Endodermal cell (in vitro differentiated cells): Measurements from ENCODE around the gene C1QL2. TPM values are rescaled to one million over a fixed set of nuclear protein-coding genes. Genes with fewer than 3 reads are reported as not detected.
A peak's percentile ranks its signal among the peaks of the same experiment; 100 is the strongest.

Source experiments
- DNase-seq: peaks from one replicate; pipeline ENCODE4 v3.0.0-alpha.2; 2017
- H3K27ac ChIP-seq: 2 replicates; pipeline ENCODE4 v1.5.1; 2013; ENCODE audit warnings: mild to moderate bottlenecking, low read depth, low read length, moderate library complexity
- H3K27me3 ChIP-seq: 2 replicates; pipeline ENCODE4 v1.6.1; 2013; ENCODE audit warnings: mild to moderate bottlenecking, low read length, moderate library complexity; ENCODE audit not compliant: insufficient read depth, control insufficient read depth, poor library complexity, severe bottlenecking
- H3K36me3 ChIP-seq: 2 replicates; pipeline ENCODE4 v1.7.0; 2013; ENCODE audit warnings: mild to moderate bottlenecking, low read length, moderate library complexity; ENCODE audit not compliant: control insufficient read depth, insufficient read depth
- H3K4me1 ChIP-seq: one replicate; pipeline ENCODE4 v1.7.0; 2013; ENCODE audit warnings: low read length; ENCODE audit not compliant: control insufficient read depth, insufficient read depth
- H3K4me3 ChIP-seq: 2 replicates; pipeline ENCODE4 v1.5.1; 2013; ENCODE audit warnings: mild to moderate bottlenecking, low read length, moderate library complexity
- H3K9ac ChIP-seq: 2 replicates; pipeline ENCODE4 v1.6.1; 2013; ENCODE audit warnings: mild to moderate bottlenecking, low read length, moderate library complexity; ENCODE audit not compliant: poor library complexity, severe bottlenecking; ENCODE audit errors: extremely low read depth
- H3K9me3 ChIP-seq: 2 replicates; pipeline ENCODE4 v1.6.1; 2013; ENCODE audit warnings: mild to moderate bottlenecking, low read length, moderate library complexity; ENCODE audit not compliant: control insufficient read depth
- H3K27ac Mint-ChIP-seq: 2 replicates; pipeline ENCODE4 v1.8.0; 2020; ENCODE audit warnings: mixed read lengths
- H3K27me3 Mint-ChIP-seq: 2 replicates; pipeline ENCODE4 v1.8.0; 2021; ENCODE audit warnings: mild to moderate bottlenecking, mixed read lengths; ENCODE audit not compliant: insufficient read depth
- H3K36me3 Mint-ChIP-seq: 2 replicates; pipeline ENCODE4 v1.8.0; 2020; ENCODE audit warnings: low read depth, mixed read lengths
- H3K4me1 Mint-ChIP-seq: 2 replicates; pipeline ENCODE4 v1.8.0; 2020; ENCODE audit warnings: mixed read lengths
- H3K4me3 Mint-ChIP-seq: 2 replicates; pipeline ENCODE4 v1.8.0; 2020; ENCODE audit warnings: mild to moderate bottlenecking, moderate library complexity, mixed read lengths
- H3K9me3 Mint-ChIP-seq: 2 replicates; pipeline ENCODE4 v1.8.0; 2020; ENCODE audit warnings: mild to moderate bottlenecking, mixed read lengths
- CTCF ChIP-seq: fragments of 200-600 bp; sonication (generic); conservative IDR thresholded peaks from 2 replicates; pipeline ENCODE4 v1.5.0; 2021; ENCODE audit warnings: antibody characterized with exemption, mild to moderate bottlenecking
- WGBS, 2 experiments: methylation state at CpG; one replicate each; pipeline versions ENCODE4 v1.1.5 to v1.1.7; 2013; ENCODE audit warnings: missing lambda C conversion rate in 2 of 2, mixed read lengths in 1 of 2; ENCODE audit not compliant: insufficient coverage in 1 of 2, insufficient read length in 1 of 2; 5-methylcytosine and 5-hydroxymethylcytosine counted together
- total RNA-seq, 2 donors: library from RNA; stranded (reverse); fragmentation: NEBNext Ultra II Directional in 1 of 2; extraction: Animal tissue kit (Norgen Biotek cat#: 25700) in 1 of 2; gene quantifications; 2 replicates in 1 of 2; 3 replicates in 1 of 2; pipeline ENCODE4 v1.2.1, GENCODE V29; 2021

Gene C1QL2
- total RNA-seq, 2 donors from 2014 or later = not detected

- Mint-ChIP-seq H3K27me3 (peaks cover 85% of the 10 kb centered on the region), H3K4me1 (peaks cover 18% of the 10 kb centered on the region), H3K4me3 (peak overlapping the region; percentile 59), H3K36me3 (no peaks in the 10 kb centered on the region), H3K27ac (no peak overlapping the region), H3K9me3 (no peaks in the 10 kb centered on the region)
- Histone ChIP-seq H3K9ac (no peak overlapping the region), H3K9me3 (no peaks in the 10 kb centered on the region), H3K27ac (no peak overlapping the region), H3K36me3 (no peaks in the 10 kb centered on the region), H3K4me1 (peaks cover 2% of the 10 kb centered on the region), H3K27me3 (peaks cover 95% of the 10 kb centered on the region), H3K4me3 (peak overlapping the region; percentile 63)
- peak; percentile 84 for DNase-seq
- no peak for TF ChIP-seq CTCF
- 6 to 7% methylated on average over 22 to 40 of the region's 40 CpGs for WGBS, 2 experiments
These were observed 2.3 kb downstream of the C1QL2 start for GRCh38 chr2:119156105-119156890.

- Histone ChIP-seq H3K27ac (no peak overlapping the region), H3K27me3 (peaks cover 95% of the 10 kb centered on the region), H3K36me3 (no peaks in the 10 kb centered on the region), H3K4me1 (peaks cover 2% of the 10 kb centered on the region), H3K9me3 (no peaks in the 10 kb centered on the region), H3K9ac (no peak overlapping the region), H3K4me3 (peak overlapping the region; percentile 63)
- no peaks in the 10 kb centered on the region for H3K36me3 Mint-ChIP-seq
- no peak overlapping the region for H3K27ac Mint-ChIP-seq
- DNase-seq = peak; percentile 96
- TF ChIP-seq CTCF = no peak
- H3K4me3 Mint-ChIP-seq = peak overlapping the region; percentile 59
- 7 to 9% methylated on average over 9 to 12 of the region's 13 CpGs for WGBS, 2 experiments
- peaks cover 80% of the 10 kb centered on the region for H3K27me3 Mint-ChIP-seq
- H3K4me1 Mint-ChIP-seq = peaks cover 18% of the 10 kb centered on the region
- H3K9me3 Mint-ChIP-seq = no peaks in the 10 kb centered on the region
These were observed 2.9 kb downstream of the C1QL2 start for GRCh38 chr2:119155633-119156032.

- Histone ChIP-seq H3K4me1 (peaks cover 2% of the 10 kb centered on the region), H3K27ac (no peak overlapping the region), H3K27me3 (peaks cover 92% of the 10 kb centered on the region), H3K9ac (no peak overlapping the region), H3K36me3 (no peaks in the 10 kb centered on the region), H3K9me3 (no peaks in the 10 kb centered on the region), H3K4me3 (no peak overlapping the region)
- Mint-ChIP-seq H3K27ac (no peak overlapping the region), H3K9me3 (no peaks in the 10 kb centered on the region), H3K4me3 (no peak overlapping the region), H3K27me3 (peaks cover 72% of the 10 kb centered on the region), H3K4me1 (peaks cover 18% of the 10 kb centered on the region), H3K36me3 (no peaks in the 10 kb centered on the region)
- WGBS, 2 experiments = 77 to 85% methylated on average over 4 to 9 of the region's 9 CpGs
- no peak for DNase-seq
- no peak for TF ChIP-seq CTCF
These were observed 4.5 kb downstream of the C1QL2 start for GRCh38 chr2:119154076-119154475.
